Aortic smooth muscle cell (primary cell): ENCODE data around the gene NUP98. TPM values are rescaled to one million over a fixed set of nuclear protein-coding genes. Genes with fewer than 3 reads are reported as not detected.

Experiments used
- total RNA-seq: library from RNA; depleted of rRNA; stranded (reverse); fragments of >200 nt; gene quantifications from 2 replicates; pipeline ENCODE4 v1.2.3, GENCODE V29; 2014

NUP98 gene
- 74.3 and 104 TPM in 2 replicates for total RNA-seq

DNA sequence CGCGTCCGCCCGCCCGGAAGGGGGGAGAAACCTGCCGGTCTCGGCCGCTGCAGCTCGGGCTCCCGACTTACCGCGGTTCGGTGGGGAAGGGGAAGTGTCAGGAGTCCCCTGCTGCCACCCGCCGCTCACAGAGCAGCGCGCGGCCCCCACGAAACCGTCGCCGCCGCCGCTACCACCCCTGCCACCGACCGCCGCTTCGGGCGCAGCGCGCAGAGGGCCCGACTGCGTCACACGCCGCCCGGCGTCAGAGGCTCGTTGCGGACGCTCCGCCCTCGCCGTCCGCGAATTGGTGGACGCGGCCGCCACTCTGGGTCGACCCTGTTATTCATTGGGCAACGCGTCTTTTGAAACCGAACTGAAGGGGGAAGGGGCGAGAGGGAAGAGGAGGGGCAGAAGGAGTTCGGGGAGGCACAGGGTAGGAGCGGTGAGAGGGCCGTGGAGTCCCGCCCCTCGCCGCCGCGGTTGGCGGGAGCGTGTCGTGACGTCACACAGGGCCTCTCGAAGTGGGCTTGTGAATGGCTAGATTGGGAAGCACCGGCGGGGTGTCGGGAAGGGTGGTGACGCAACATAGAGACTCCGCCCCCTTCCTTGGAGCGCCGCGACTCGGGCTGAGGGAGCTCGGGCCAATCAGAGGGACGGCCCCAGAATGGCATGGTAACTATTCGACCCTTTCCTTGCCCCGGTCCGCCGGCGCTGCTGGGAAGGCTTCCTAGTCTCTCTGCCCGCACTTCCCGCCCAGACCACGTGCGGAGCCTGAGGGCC lies at the start of gene NUP98:
Gene NUP98, minus strand, starts transcription at position 226 of the 762 bp plus-strand sequence. CDS start 15,437 bp downstream, outside the sequence.

DNA sequence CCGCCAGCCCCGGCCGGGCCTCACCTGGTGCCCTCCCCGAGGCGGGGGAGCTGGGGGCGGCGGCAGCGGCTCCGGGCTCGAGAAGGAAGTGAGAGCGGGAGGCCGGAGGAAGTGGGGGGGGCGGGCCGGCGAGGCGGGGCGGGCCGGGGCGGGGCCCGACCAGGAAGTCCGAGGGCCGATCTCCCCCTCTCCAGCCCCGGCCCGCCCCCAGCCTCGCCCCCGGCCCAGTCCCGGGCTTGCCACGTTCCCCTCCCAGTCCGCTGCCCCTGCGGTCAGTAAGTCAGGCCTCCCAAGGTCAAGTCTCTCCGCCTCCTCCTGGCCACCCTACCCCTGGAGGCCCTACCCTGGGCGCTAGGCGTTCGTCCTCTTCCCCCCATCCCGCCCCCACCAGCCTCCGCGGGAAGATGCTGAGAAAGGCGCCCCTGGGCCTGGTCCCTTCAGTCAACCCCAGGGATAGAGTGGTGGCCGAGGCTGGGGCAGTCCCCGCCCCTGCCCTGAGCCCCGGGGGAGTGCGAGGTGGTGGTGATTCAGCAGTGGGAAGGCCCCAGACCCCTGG lies 43.6 kb upstream of the NUP98 start, which contains the start of gene RHOG:
Gene RHOG, minus strand, starts transcription at position 90 of the 556 bp plus-strand sequence. CDS start 12,821 bp downstream, outside the sequence.

DNA sequence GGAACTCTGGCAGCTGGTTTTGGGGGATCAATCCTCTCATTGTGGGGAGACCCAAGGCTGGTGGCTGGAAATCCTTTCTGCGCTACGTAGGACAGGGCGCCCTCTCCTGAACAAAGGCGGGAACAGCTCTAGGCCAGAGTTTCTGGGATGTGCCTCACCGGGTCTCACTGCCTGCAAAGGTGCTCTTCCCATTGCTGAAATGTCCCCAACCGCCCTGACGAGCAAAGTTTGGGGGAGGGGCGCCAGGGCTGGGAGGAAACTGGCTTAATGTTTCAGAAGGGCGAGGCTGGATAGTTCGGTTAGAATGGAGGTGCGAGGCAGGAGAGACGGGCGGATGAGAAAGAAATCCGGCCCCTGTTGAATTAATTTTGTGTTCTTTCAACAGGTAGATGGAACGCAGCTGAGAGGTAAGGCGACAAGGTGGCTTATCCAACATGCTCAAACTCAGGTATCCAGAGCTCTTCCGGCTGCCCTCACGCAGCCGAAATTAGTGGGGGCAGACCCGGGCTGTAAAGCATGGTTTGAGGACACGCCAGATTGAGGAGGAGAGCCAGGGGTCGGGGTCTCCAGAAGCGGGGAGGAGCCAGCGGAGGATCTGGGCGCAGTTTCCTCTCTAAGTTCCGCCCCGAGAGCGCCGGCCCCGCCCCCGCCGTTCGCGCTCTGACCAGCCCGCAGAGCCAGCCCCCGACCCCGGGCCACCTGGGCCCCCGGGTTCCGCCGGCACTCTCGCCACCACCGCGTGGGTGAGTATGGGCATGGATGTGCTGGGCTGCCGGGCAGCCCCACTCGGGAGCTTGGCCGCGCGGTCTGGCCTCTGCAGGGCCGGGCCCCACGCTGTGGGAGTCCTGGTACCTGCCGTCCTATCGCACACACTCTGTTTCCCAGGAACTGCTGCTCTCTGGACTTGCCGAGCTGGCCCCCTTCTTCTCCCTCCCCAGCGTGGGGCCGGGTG lies 10.8 kb upstream of the NUP98 start, which contains the start of gene PGAP2:
Gene PGAP2, plus strand, starts transcription at position 652 of the 952 bp plus-strand sequence. CDS start 2,700 bp downstream, outside the sequence.

GRCh38 chr11:3671334-3672254 lies 125.8 kb downstream of the NUP98 start, which contains the start of gene CHRNA10:
Gene CHRNA10 (minus strand): TSS chr11:3671384. CDS start chr11:3671312, 72 bp downstream.

GRCh38 chr11:3644817-3645235 lies 152.5 kb downstream of the NUP98 start, which contains the start of gene ART1:
Gene ART1 (plus strand): TSS chr11:3645128. CDS start chr11:3659214, 14,086 bp downstream.

GRCh38 chr11:3641701-3642070 lies 155.7 kb downstream of the NUP98 start, which contains the start of gene ART5:
Gene ART5 (minus strand): TSS chr11:3641992. CDS start chr11:3641862, 130 bp downstream.

Other genes with a start within 250 kb of the NUP98 start
- gene ART5, start 155.6 kb downstream of the NUP98 start, total RNA-seq: not detected in 2 replicates
- gene ART1, start 152.4 kb downstream of the NUP98 start, total RNA-seq: not detected in 2 replicates
- 0.31 and 0.66 TPM in 2 replicates for gene CHRNA10, start 126.2 kb downstream of the NUP98 start, total RNA-seq
- 11.1 and 13.0 TPM in 2 replicates for gene PGAP2, start 11.0 kb upstream of the NUP98 start, total RNA-seq
- gene RHOG, start 43.4 kb upstream of the NUP98 start, total RNA-seq: 9.0 and 9.9 TPM in 2 replicates
- 51.0 TPM in 2 replicates for gene STIM1, start 58.1 kb upstream of the NUP98 start, total RNA-seq